Sigmoid colon (tissue), 4 donors: ENCODE results near the gene HADHB.

Source experiments
- CTCF ChIP-seq, 4 experiments: fragments of 450-650 bp in 3 of 4; fragments of 200-600 bp in 1 of 4; IDR thresholded peaks; one replicate each; pipeline ENCODE4 v1.5.1; 2016 to 2019; ENCODE audit warnings: antibody characterized with exemption in 4 of 4, mild to moderate bottlenecking in 3 of 4, moderate library complexity in 2 of 4
- EP300 ChIP-seq, 4 donors: sonication (generic); formaldehyde crosslinking; IDR thresholded peaks; one replicate each; pipeline ENCODE4 v1.6.1; 2017; ENCODE audit warnings: antibody characterized with exemption in 4 of 4
- POLR2AphosphoS5 ChIP-seq, 4 donors: sonication (generic); formaldehyde crosslinking; IDR thresholded peaks; one replicate each; pipeline ENCODE4 v1.6.1; 2017; ENCODE audit warnings: antibody characterized with exemption in 4 of 4

GRCh38 chr2:26197516-26197915, 47.2 kb upstream of the HADHB start:
- TF ChIP-seq CTCF (IDR thresholded peaks at IDR 0.05) (no peak), POLR2AphosphoS5 (IDR thresholded peaks at IDR 0.05) (no peak), EP300 (IDR thresholded peaks at IDR 0.05) (no peak)
